Astrocyte (in vitro differentiated cells and primary cell): ENCODE measurements around the gene MRPL12. TPM values are rescaled to one million over a fixed set of nuclear protein-coding genes. Genes with fewer than 3 reads are reported as not detected.

ENCODE experiments used
- DNase-seq: peaks from one replicate; pipeline ENCODE4 v3.0.0-alpha.2; 2010; ENCODE audit warnings: low read depth
- FAIRE-seq: peaks from 2 replicates; lab custom pipeline; 2011; peaks lifted over from hg19 to GRCh38; lab: Jason Lieb, UNC
- H2AFZ ChIP-seq: 2 replicates; pipeline ENCODE4 v1.6.0; 2012; ENCODE audit warnings: low read depth, low read length, inconsistent platforms
- H3K27ac ChIP-seq: 2 replicates; pipeline ENCODE4 v1.5.1; 2011; ENCODE audit warnings: low read depth, low read length, inconsistent platforms
- H3K27me3 ChIP-seq: 2 replicates; pipeline ENCODE4 v1.6.0; 2011; ENCODE audit warnings: low read length, inconsistent platforms; ENCODE audit not compliant: insufficient read depth
- H3K36me3 ChIP-seq: 2 replicates; pipeline ENCODE4 v1.5.1; 2011; ENCODE audit warnings: low read length, inconsistent platforms; ENCODE audit not compliant: insufficient read depth
- H3K4me1 ChIP-seq: 2 replicates; pipeline ENCODE4 v1.5.1; 2011; ENCODE audit warnings: low read length, inconsistent platforms; ENCODE audit not compliant: insufficient read depth
- H3K4me2 ChIP-seq: 2 replicates; pipeline ENCODE4 v1.6.0; 2012; ENCODE audit warnings: low read length, inconsistent platforms
- H3K4me3 ChIP-seq: 2 replicates; pipeline ENCODE4 v1.5.1; 2011; ENCODE audit warnings: low read depth, mild to moderate bottlenecking, low read length, inconsistent platforms; ENCODE audit not compliant: insufficient read depth
- H3K79me2 ChIP-seq: 2 replicates; pipeline ENCODE4 v1.6.0; 2012; ENCODE audit warnings: mild to moderate bottlenecking, low read length, inconsistent platforms; ENCODE audit not compliant: insufficient read depth
- H3K9ac ChIP-seq: 2 replicates; pipeline ENCODE4 v1.6.0; 2012; ENCODE audit warnings: mild to moderate bottlenecking, low read length, inconsistent platforms
- H3K9me3 ChIP-seq: 2 replicates; pipeline ENCODE4 v1.5.1; 2012; ENCODE audit warnings: low read depth, mild to moderate bottlenecking, low read length, inconsistent platforms; ENCODE audit not compliant: insufficient read depth
- H4K20me1 ChIP-seq: 2 replicates; pipeline ENCODE4 v1.6.0; 2012; ENCODE audit warnings: low read length, inconsistent platforms; ENCODE audit not compliant: insufficient read depth
- H3K27ac Mint-ChIP-seq: one replicate; pipeline ENCODE4 v1.8.0; 2021; ENCODE audit warnings: mild to moderate bottlenecking, mixed read lengths; ENCODE audit not compliant: unreplicated experiment
- H3K27me3 Mint-ChIP-seq: one replicate; pipeline ENCODE4 v1.8.0; 2021; ENCODE audit warnings: low read depth, mixed read lengths; ENCODE audit not compliant: unreplicated experiment
- H3K36me3 Mint-ChIP-seq: one replicate; pipeline ENCODE4 v1.8.0; 2021; ENCODE audit warnings: low read depth, mixed read lengths; ENCODE audit not compliant: unreplicated experiment
- H3K4me1 Mint-ChIP-seq: one replicate; pipeline ENCODE4 v1.8.0; 2021; ENCODE audit warnings: low read depth, mixed read lengths; ENCODE audit not compliant: unreplicated experiment
- H3K4me3 Mint-ChIP-seq: one replicate; pipeline ENCODE4 v1.8.0; 2021; ENCODE audit warnings: mild to moderate bottlenecking, moderate library complexity, mixed read lengths; ENCODE audit not compliant: unreplicated experiment
- H3K9me3 Mint-ChIP-seq: one replicate; pipeline ENCODE4 v1.8.0; 2021; ENCODE audit warnings: mild to moderate bottlenecking, mixed read lengths; ENCODE audit not compliant: unreplicated experiment
- CTCF ChIP-seq: IDR thresholded peaks from 2 replicates; pipeline ENCODE4 v1.5.1; 2011; ENCODE audit warnings: low read depth, mild to moderate bottlenecking, inconsistent platforms, low read length, moderate library complexity; ENCODE audit not compliant: insufficient read depth
- EZH2 ChIP-seq: IDR thresholded peaks from 2 replicates; pipeline ENCODE4 v1.6.1; 2012; ENCODE audit warnings: mild to moderate bottlenecking, low read length, inconsistent platforms; ENCODE audit not compliant: insufficient read depth
- total RNA-seq: library from RNA; stranded (reverse); gene quantifications from 2 replicates; pipeline ENCODE4 v1.2.1, GENCODE V29; 2021

Gene MRPL12
- total RNA-seq, 1 donor from 2014 or later = 69.9 TPM

- Mint-ChIP-seq H3K4me3 (peak within 1 kb of the TSS; percentile 93), H3K27me3 (no peaks in the 10 kb centered on the region), H3K9me3 (no peaks in the 10 kb centered on the region), H3K36me3 (peaks cover 4% of the 10 kb centered on the region), H3K27ac (peak within 1 kb of the TSS; percentile 96), H3K4me1 (peaks cover 18% of the 10 kb centered on the region)
- no peak for TF ChIP-seq CTCF
- TF ChIP-seq EZH2 = no peak
- Histone ChIP-seq H3K4me2 (peak within 1 kb of the TSS; percentile 97), H3K27ac (peak within 1 kb of the TSS; percentile 79), H3K79me2 (peaks cover 53% of the 10 kb centered on the region), H3K9ac (peak within 1 kb of the TSS; percentile 93), H3K4me3 (peak within 1 kb of the TSS; percentile 84), H2AFZ (peak within 1 kb of the TSS; percentile 61), H3K9me3 (no peaks in the 10 kb centered on the region), H4K20me1 (peaks cover 20% of the 10 kb centered on the region), H3K4me1 (peaks cover 17% of the 10 kb centered on the region), H3K27me3 (no peaks in the 10 kb centered on the region), H3K36me3 (peaks cover 8% of the 10 kb centered on the region)
- DNase-seq (peak; percentile 94), FAIRE-seq (no peak)
Observed at GRCh38 chr17:81666342-81667191, 36.6 kb upstream of the MRPL12 start, which contains the start of the genes CCDC137 and OXLD1. TSS of gene CCDC137 (plus strand) at chr17:81666737. CDS start at chr17:81666767, 30 bp downstream. TSS of gene OXLD1 (minus strand) at chr17:81666605. CDS start at chr17:81666577, 28 bp downstream.

- Histone ChIP-seq H2AFZ (no peak overlapping the region), H4K20me1 (peaks cover 28% of the 10 kb centered on the region), H3K4me3 (peak overlapping the region; percentile 7), H3K9ac (no peak overlapping the region), H3K4me2 (peak overlapping the region; percentile 97), H3K27me3 (no peaks in the 10 kb centered on the region), H3K36me3 (peaks cover 8% of the 10 kb centered on the region), H3K9me3 (no peaks in the 10 kb centered on the region), H3K4me1 (peaks cover 17% of the 10 kb centered on the region), H3K27ac (no peak overlapping the region), H3K79me2 (peaks cover 57% of the 10 kb centered on the region)
- Mint-ChIP-seq H3K4me3 (peak overlapping the region; percentile 93), H3K36me3 (peaks cover 4% of the 10 kb centered on the region), H3K27ac (peak overlapping the region; percentile 34), H3K9me3 (no peaks in the 10 kb centered on the region), H3K4me1 (peaks cover 18% of the 10 kb centered on the region), H3K27me3 (no peaks in the 10 kb centered on the region)
- DNase-seq (no peak), FAIRE-seq (no peak)
- TF ChIP-seq EZH2 (no peak), CTCF (no peak)
Observed at GRCh38 chr17:81667754-81668153, 35.4 kb upstream of the MRPL12 start.

GRCh38 chr17:81672504-81672903, 30.7 kb upstream of the MRPL12 start:
- H3K4me2 ChIP-seq = no peak overlapping the region
- H3K9me3 ChIP-seq = no peaks in the 10 kb centered on the region
- Mint-ChIP-seq H3K9me3 (no peaks in the 10 kb centered on the region), H3K27me3 (no peaks in the 10 kb centered on the region), H3K27ac (no peak overlapping the region), H3K4me1 (peaks cover 13% of the 10 kb centered on the region), H3K4me3 (no peak overlapping the region), H3K36me3 (peaks cover 9% of the 10 kb centered on the region)
- no peaks in the 10 kb centered on the region for H3K27me3 ChIP-seq
- no peak overlapping the region for H2AFZ ChIP-seq
- DNase-seq (no peak), FAIRE-seq (no peak)
- no peak overlapping the region for H3K27ac ChIP-seq
- H3K9ac ChIP-seq = no peak overlapping the region
- H3K79me2 ChIP-seq = peaks cover 37% of the 10 kb centered on the region
- H3K36me3 ChIP-seq = peaks cover 11% of the 10 kb centered on the region
- TF ChIP-seq CTCF (no peak), EZH2 (no peak)
- peaks cover 8% of the 10 kb centered on the region for H3K4me1 ChIP-seq
- H4K20me1 ChIP-seq = peaks cover 44% of the 10 kb centered on the region
- no peak overlapping the region for H3K4me3 ChIP-seq
